Right lobe of liver (tissue), 4 donors: ENCODE measurements around the gene HBG2.

Experiments used
- POLR2A ChIP-seq: fragments of 450-650 bp; IDR thresholded peaks from one replicate; pipeline ENCODE4 v1.6.1; 2017; ENCODE audit warnings: antibody characterized with exemption, mild to moderate bottlenecking
- TF ChIP-seq, protein P1 (sequence below), 4 donors: fragments of 200-600 bp in 3 of 4; fragments of 450-650 bp in 1 of 4; IDR thresholded peaks; one replicate each; pipeline versions ENCODE4 v1.5.1 to v1.8.0; 2016 to 2022; ENCODE audit warnings: antibody characterized with exemption in 4 of 4, mild to moderate bottlenecking in 2 of 4
- donor health status: DM: no; HTN: no; CAD: no.
- donor health status: DM: no; HTN: no; CAD: no.
- donor health status: DM: no; HTN: yes; CAD: no.

DNA sequence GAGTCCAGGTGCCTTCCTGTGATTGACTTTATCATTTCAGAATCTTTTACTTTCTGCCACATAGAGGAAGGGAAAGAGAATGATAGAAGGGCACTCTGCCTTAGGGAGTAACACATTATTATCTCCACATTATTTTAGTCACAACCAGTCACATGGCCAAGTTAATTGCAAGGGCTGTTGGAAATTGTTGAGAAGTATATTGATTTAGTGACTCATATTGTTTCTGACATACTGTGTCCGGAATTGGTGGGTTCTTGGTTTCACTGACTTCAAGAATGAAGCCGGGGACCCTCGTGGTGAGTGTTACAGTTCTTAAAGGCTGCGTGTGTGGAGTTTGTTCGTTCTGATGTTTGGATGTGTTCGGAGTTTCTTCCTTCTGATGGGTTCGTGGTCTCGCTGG lies 38.4 kb upstream of the HBG2 start:
- TF ChIP-seq, protein P1, sequence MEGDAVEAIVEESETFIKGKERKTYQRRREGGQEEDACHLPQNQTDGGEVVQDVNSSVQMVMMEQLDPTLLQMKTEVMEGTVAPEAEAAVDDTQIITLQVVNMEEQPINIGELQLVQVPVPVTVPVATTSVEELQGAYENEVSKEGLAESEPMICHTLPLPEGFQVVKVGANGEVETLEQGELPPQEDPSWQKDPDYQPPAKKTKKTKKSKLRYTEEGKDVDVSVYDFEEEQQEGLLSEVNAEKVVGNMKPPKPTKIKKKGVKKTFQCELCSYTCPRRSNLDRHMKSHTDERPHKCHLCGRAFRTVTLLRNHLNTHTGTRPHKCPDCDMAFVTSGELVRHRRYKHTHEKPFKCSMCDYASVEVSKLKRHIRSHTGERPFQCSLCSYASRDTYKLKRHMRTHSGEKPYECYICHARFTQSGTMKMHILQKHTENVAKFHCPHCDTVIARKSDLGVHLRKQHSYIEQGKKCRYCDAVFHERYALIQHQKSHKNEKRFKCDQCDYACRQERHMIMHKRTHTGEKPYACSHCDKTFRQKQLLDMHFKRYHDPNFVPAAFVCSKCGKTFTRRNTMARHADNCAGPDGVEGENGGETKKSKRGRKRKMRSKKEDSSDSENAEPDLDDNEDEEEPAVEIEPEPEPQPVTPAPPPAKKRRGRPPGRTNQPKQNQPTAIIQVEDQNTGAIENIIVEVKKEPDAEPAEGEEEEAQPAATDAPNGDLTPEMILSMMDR (IDR thresholded peaks at IDR 0.05) = no peak
- no peak for TF ChIP-seq POLR2A
